Hepatocyte (in vitro differentiated cells): Measurements from ENCODE around the gene TINCR.

Experiments
- EZH2 ChIP-seq: fragments of 200-600 bp; sonication (generic); IDR thresholded peaks from 2 replicates; pipeline ENCODE4 v1.6.1; 2016; ENCODE audit warnings: antibody characterized with exemption, mild to moderate bottlenecking, borderline replicate concordance
- TF ChIP-seq, protein P1 (sequence below): fragments of 200-600 bp; sonication (generic); IDR thresholded peaks from 2 replicates; pipeline ENCODE4 v1.5.1; 2016; ENCODE audit warnings: antibody characterized with exemption, mild to moderate bottlenecking; ENCODE audit not compliant: poor library complexity

DNA sequence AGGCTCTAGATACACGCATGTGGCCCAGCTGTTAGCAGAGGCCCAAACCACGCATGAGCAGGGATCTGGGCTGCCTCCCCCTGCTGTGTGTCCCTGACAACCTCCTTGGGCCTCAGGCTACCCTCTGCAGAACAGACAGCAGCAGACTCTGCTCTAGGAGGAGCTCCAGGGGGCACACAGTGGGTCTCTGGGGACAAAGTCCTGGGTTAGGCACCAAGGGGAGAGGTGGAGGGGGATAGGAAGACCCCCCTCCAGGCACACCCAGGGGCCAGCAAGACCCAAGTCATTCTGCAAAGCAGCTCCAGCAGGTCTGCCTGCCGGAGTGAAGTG is 8.0 kb downstream of the TINCR start:
- TF ChIP-seq, protein P1, sequence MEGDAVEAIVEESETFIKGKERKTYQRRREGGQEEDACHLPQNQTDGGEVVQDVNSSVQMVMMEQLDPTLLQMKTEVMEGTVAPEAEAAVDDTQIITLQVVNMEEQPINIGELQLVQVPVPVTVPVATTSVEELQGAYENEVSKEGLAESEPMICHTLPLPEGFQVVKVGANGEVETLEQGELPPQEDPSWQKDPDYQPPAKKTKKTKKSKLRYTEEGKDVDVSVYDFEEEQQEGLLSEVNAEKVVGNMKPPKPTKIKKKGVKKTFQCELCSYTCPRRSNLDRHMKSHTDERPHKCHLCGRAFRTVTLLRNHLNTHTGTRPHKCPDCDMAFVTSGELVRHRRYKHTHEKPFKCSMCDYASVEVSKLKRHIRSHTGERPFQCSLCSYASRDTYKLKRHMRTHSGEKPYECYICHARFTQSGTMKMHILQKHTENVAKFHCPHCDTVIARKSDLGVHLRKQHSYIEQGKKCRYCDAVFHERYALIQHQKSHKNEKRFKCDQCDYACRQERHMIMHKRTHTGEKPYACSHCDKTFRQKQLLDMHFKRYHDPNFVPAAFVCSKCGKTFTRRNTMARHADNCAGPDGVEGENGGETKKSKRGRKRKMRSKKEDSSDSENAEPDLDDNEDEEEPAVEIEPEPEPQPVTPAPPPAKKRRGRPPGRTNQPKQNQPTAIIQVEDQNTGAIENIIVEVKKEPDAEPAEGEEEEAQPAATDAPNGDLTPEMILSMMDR: no peak
- no peak for TF ChIP-seq EZH2
